ENCODE data around the gene SLC1A2.

DNA sequence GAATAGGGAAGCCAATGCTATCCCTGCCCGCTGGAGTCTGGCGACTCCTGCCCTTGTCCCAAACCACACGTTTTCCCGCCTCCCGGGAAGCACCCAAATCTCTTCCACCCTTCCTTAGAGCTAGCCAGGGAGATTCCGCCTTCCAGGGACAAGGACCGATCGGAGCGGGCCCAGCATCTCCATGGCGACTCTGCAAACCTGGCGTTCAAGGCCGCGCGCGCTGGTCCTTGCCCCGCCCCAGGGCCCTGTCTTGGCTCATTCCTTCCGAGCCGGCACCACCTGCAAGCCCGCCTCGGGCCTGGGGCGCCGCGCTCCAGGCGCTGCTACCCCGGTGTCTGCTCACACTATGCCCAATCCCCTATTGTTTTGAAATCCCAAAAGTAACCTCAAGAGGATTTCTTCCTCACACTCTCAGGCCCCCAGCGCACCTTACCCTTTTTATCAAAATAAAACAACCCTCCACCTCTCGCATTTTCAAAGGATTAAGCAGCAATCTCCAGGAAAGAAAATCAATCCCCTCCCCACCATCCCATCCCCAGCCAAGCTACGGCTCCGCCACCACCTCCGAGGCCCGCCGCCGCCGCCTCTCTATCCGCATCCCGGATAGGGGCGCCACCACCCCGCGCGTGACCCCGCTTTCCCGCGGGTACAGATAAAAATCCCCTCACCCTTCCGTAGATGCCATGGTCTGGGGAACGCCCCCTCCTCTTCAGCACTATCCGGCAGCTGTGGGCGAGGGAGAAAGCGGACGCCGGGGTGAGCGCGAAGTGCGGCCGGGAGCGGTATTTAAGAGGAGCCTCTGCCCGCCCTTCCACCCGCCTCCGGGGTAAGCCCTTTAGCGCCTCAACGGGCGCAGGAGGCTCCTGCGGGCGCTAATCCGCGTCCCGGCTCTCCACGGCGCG is 825 bp downstream of the SLC1A2 start:
- TF ChIP-seq POLR2A (IDR thresholded peaks at IDR 0.05; ENCODE audit: low read depth, low read length) (no peak), POLR2AphosphoS5 (IDR thresholded peaks at IDR 0.05; ENCODE audit: insufficient read depth, low read depth, low read length) (no peak), EZH2 (IDR thresholded peaks at IDR 0.05; ENCODE audit: borderline replicate concordance, low read depth, low read length, severe bottlenecking) (no peak), JUN (IDR thresholded peaks at IDR 0.05; ENCODE audit: borderline replicate concordance, insufficient read depth, insufficient read length, low read depth) (no peak), MYC (IDR thresholded peaks at IDR 0.05; ENCODE audit: low read depth, low read length) (no peak)
- TF ChIP-seq, protein P1, sequence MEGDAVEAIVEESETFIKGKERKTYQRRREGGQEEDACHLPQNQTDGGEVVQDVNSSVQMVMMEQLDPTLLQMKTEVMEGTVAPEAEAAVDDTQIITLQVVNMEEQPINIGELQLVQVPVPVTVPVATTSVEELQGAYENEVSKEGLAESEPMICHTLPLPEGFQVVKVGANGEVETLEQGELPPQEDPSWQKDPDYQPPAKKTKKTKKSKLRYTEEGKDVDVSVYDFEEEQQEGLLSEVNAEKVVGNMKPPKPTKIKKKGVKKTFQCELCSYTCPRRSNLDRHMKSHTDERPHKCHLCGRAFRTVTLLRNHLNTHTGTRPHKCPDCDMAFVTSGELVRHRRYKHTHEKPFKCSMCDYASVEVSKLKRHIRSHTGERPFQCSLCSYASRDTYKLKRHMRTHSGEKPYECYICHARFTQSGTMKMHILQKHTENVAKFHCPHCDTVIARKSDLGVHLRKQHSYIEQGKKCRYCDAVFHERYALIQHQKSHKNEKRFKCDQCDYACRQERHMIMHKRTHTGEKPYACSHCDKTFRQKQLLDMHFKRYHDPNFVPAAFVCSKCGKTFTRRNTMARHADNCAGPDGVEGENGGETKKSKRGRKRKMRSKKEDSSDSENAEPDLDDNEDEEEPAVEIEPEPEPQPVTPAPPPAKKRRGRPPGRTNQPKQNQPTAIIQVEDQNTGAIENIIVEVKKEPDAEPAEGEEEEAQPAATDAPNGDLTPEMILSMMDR (IDR thresholded peaks at IDR 0.05; ENCODE audit: extremely low read depth in 1 of 2, insufficient read depth in 1 of 2, low read depth in 1 of 2, low read length in 2 of 2) = no peak

Measured in endothelial cell of umbilical vein (primary cell).